ENCODE data around the gene PPA2.
"Not testable (repeated sequence)": the region's sequence is repeated elsewhere in the genome, so short reads cannot be mapped to it uniquely, and the experiment has no call there.

PPA2 gene
- total RNA-seq = 46.1 to 51.6 reads per million in 2 donors

DNA sequence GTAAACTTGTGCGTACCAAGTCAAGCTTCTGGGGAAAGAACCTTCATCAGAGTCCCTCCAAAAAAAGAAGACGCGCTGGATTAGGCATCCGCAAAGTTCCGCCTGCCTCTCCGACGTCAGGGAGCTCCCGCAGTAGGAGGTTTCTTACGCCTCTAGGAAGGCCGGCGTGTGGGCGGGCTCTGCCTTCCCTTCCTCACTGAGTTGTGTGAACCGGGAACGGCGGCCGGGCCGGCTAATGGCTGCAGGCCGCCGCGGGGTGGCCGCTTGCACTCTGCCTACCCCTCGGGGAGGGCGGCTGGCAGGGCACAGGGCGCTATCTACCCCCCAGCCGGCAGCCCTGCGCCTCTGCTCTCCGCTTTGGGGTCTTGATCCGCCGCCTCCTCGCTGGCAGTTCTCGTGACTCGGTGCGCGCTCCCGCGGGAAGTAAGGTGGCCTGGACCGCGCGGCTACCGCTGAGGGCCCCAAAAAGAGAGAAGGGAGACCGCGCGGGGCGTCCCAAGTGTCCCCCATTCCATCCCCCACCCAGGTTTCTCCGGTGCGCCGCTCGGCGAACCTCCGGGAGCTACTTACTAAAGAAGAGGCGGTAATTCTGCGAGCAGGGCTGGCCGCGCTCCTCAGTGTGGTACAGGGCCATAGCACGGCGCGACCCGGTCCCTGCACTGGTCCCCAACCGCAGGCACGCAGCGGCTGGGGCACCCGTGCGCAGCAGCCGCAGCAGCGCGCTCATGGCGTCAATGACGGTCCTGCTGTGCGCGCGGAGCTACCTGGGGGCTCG lies at the start of gene PPA2:
Gene PPA2, minus strand, starts transcription at position 739 of the 775 bp plus-strand sequence. Its CDS starts 12 bp downstream, at position 727.
- DNase-seq = peak; percentile 60

DNA sequence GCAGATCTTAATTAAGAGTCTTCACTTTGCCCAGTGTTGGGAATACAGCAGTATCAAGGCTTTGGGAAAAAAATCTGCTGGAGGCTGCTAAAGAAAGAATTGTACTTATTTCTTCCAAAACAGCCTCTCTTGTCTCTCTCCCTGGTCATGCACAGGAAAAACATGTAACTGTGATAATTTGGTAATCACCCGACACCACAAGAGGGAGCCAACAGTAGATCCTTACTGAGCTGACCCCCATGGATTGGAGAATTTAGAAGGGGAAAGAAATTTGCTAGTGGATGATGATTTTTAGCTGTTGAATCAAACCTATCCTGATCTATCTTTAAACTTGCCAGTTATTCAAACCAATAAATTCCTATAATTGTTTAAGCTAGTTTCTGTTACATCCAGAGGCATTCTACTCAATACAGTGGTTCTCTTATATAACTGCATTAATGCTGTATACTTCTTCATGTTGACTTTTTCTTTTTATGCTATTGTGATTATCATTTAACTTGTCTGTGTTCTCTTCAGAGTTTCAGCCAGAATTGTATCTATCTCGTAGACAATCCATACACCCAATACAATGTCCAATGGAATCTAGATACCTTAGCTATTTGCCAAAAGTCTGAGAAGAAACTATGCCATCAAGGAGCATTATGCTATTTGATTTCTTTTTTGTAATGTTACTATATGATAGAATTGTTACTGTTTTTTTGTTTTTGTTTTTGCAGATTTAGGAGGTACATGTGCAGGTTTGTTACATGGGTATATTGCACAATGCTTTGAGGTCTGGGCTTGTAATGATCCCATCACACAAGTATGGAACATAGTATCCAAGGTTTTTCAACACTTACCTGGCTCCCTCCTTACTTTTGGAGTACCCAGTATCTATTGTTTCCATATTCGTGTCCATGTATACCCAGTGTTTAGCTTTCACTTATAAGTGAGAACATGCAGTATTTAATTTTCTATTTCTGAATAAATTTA lies 47.2 kb upstream of the PPA2 start:
- DNase-seq = no peak

GRCh38 chr4:105510245-105510644 lies 36.4 kb upstream of the PPA2 start:
- no peak for DNase-seq

DNA sequence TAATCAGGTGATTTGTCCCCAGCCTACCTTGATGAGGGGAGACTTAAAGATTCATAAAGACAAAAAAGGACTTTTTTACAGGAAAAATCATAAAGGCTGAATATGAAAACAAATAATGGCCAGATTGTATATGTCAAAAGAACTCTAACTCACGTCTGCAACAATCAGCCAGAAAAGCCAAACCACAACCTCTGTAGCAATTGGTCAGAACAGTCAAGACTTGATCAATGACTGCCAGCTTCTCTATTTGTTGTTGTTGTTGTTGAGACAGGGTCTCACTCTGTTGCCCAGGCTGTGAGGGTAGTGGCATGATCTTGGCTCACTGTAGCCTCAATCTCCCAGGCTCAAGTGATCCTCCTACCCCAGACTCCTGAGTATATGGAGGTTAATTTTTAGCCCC lies 35.9 kb upstream of the PPA2 start:
- DNase-seq = no peak

DNA sequence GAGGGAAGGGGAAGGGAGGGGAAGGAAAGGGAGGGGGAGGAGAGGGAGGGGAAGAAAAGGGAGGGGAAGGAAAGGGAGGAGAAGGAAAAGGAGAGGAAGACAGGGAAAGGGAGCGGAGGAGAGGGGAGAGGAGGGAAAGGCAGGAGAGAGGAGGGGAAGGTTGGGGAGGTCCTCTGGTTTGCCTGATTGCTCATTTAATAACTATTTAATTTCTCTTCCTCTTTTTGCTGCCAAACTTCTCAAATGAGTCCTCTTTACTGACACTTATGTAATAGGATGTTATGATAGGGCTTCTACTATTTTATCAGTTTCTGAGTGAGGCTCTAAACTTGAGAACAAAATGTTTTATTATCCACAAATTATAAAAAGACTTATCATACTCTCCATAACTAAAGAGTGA lies 35.4 kb upstream of the PPA2 start:
- DNase-seq = no peak

DNA sequence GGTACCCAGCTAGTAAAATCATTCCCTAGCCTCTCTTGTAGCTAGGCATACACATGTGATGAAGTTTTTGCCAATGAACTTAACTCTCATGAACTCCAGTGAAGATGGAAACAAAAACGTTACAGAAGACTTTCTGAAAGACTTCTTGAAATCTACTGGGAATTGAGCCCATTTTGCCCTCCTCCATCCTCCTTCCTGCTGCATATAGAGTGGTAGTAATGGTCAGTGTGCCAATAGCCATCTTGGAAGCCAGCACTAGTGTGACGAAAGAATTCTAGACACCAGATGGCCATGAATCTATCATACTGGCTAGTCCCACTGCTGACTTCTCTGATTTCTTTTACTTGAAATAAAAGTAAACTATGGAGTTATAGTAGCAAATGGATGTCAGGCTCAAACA lies 30.9 kb upstream of the PPA2 start:
- DNase-seq = no peak

GRCh38 chr4:105503484-105503883 lies 29.6 kb upstream of the PPA2 start:
- no peak for DNase-seq

- no peak for DNase-seq
Observed at GRCh38 chr4:105496899-105497298, 23.0 kb upstream of the PPA2 start.

DNA sequence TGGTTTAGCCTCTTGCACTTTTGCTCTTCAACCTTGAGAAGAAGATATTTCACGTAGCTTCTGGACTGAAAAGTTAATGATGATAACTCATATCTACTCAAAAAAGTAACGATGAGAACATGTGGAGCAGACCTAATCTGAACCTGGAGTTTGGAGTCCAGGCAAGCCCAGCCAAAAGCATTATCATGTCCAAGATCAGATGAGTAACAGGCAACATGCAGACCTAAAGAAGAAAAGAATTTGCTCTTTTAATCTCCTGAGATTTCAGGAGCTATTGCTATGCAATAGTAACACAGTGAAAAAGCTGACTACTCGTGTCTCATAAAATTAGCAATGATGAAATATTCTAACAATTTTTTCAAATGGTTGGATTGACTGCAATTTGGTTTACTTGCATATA lies 21.8 kb upstream of the PPA2 start:
- DNase-seq = no peak

GRCh38 chr4:105490523-105490922 lies 16.7 kb upstream of the PPA2 start:
- DNase-seq = no peak

GRCh38 chr4:105483840-105484239 lies 10.0 kb upstream of the PPA2 start:
- no peak for DNase-seq

DNA sequence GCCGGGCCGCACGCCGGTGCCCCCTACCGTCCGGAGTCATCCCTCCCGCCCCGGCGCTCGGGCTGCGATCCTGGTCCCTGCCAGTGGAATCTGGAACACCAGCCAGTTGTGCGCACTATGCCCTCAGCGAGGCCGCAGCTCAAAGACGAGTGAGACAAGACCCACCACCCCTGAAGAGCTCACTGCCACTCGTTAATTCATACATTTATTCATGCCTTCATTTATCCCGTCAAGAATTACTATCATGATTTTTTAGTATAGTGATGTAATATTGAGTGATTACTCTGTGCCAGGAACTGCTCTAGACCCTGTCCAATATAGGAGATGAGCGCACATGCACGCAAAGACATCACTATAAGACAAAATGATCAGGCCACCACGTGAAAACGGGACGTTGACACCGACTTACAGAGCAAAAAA lies 247 bp upstream of the PPA2 start:
- peak; percentile 75 for DNase-seq

DNA sequence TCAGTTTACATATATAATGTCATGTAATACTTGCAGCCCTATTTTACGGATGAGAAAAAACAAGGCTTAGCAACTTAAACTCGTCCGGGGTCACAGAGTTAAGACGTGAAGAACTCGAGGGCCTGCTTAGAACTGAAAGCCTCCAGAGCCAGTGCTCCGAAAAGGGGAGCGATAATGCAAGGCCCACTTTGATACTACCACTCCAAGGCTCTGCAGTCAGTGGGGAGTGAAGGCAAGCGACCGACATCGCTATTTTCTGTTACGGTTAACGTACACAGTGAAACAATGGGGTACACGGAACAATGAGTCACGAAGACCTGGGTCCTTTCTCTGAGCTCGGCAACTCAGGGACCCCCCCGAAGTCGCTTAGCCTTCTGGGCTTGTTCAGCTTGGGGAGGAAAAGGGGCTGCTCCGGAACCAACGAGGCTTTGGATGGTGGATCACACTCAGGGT lies 965 bp downstream of the PPA2 start:
- DNase-seq = no peak

DNA sequence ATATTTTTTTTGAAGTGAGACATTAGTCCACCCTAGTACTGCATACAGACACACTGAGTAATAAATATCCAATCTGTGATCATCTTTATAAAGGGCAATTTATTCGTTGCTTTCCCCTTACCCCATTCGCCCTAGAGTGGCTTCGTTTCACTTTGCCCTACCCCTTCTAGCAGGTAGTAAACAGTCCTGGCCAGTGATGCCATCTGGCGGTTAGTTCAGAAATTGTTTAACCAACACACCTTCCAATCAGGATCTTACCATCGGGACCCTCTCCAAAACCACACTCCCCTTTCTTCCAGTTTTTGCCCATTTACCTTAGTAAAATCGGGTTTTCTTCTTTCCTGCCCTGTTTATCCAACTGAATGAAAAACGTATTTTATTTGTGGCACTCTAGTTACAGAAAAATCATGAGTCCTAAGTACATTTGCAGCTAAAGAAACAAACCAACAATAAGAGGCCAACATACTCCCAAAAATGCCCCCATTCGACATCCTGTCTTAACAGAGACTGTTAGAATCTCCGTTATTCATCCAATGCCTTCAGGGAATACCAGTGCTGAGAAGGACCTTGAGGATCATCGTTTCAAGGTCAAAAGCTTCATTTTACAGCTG lies 2.2 kb downstream of the PPA2 start:
- DNase-seq = peak; percentile 50

DNA sequence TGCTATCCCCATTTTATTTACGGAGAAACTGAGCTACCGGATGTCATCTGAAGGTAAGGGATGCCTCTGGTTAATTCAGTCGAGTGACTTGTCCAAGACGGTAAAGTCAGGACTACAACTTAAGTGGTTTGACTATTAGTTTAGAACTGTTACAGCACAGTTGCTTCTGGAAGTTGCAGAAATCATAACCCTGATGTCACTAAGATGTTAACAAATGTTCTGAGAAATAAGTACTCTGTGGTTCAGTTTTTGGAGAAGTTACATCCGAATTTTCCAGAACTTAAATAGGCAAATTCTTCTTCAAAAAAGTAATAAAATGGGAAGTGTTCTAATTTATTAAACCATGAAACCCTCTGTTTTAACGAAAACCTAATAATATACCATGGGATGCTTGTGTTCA lies 3.1 kb downstream of the PPA2 start:
- DNase-seq = no peak

- DNase-seq = no peak
Observed at GRCh38 chr4:105469736-105470135, 4.1 kb downstream of the PPA2 start.

- no peak for DNase-seq
Observed at GRCh38 chr4:105466580-105466979, 7.3 kb downstream of the PPA2 start.

- DNase-seq = not testable (repeated sequence)
Observed at GRCh38 chr4:105464563-105464962, 9.3 kb downstream of the PPA2 start.

GRCh38 chr4:105462576-105462975 lies 11.3 kb downstream of the PPA2 start:
- DNase-seq = no peak

DNA sequence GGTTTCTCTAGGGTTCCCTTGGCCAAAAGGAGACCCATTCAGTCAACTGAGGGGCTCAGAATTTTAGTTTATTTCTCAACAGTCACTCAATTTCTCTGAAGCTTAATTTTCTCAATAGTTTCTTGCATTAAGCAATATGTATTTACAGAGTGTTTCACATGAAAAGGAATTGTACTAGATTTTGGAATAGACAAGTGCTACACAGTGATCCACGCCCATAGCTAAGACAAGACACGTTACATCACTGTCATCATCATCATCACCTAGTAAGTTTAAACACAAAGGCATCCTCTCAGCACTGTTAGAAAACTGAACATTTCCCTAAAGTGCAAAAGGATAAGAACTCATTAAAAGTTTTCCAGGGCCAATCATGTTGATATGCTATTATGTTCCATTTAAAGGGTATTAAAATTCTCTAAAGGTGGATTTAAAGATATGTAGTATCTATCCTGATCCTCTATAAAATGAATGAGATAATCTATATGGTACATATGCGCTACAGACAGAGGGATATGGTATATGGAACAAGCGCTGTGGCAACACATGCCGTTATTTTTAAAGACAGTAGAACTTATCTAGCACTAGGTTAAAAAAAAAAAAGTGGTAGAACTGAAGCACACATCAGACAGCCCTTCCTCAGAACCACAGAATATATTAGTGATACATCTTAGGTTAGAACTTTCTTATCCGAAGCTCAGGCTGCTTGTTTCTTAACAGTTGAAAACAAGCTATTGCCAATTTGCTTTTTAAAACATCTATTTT lies 12.1 kb downstream of the PPA2 start:
- DNase-seq = no peak

- DNase-seq = no peak
Observed at GRCh38 chr4:105461221-105461620, 12.6 kb downstream of the PPA2 start.

- no peak for DNase-seq
Observed at GRCh38 chr4:105460306-105460705, 13.6 kb downstream of the PPA2 start.

Data from T-helper 9 cell (primary cell).